GM18502 (cell line): ENCODE results near the gene TH.
"Not testable (repeated sequence)": the region's sequence is repeated elsewhere in the genome, so short reads cannot be mapped to it uniquely, and the experiment has no call there.

Experiments used
- ATAC-seq: cut with Tn5 transposase; IDR thresholded peaks from one replicate; pipeline ENCODE4 v1.9.1; 2021; ENCODE audit warnings: mild to moderate bottlenecking; ENCODE audit not compliant: unreplicated experiment, poor library complexity

The TH gene

DNA sequence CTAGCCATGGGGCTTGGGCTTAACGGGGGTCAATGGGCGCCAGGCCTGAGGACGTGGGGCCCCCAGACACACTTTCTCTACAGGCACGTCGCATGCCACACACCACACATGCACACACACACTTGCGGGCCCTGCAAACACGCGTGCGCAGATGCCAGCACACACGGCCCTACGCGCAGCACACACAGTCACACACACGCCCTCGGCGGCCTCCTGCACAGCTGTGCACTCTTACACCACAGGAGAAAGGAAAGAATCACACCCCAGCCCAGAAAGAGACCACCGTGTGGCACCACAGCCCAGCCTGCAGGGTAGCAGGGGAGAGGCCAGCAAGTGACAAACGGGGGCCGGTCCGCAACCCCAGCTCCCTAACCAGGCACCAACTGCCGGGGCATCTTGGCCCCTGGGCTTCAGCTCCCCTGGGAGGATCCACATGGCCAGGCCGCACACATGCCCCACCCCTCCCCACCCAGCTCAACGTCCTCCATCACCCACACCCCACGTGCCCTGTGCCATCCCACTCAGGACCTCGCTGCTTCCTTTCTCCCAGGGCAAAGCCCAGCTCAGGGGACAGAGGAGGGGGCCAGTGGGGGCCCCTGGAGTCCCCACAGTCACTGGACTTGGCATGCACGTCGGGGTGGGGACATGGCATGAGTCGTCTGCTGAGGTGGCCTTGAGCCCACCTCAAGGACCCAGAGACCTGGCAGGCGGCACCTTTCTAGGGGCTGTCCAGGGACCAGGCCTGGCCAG, 26.3 kb upstream of the TH start:
- ATAC-seq = no peak

DNA sequence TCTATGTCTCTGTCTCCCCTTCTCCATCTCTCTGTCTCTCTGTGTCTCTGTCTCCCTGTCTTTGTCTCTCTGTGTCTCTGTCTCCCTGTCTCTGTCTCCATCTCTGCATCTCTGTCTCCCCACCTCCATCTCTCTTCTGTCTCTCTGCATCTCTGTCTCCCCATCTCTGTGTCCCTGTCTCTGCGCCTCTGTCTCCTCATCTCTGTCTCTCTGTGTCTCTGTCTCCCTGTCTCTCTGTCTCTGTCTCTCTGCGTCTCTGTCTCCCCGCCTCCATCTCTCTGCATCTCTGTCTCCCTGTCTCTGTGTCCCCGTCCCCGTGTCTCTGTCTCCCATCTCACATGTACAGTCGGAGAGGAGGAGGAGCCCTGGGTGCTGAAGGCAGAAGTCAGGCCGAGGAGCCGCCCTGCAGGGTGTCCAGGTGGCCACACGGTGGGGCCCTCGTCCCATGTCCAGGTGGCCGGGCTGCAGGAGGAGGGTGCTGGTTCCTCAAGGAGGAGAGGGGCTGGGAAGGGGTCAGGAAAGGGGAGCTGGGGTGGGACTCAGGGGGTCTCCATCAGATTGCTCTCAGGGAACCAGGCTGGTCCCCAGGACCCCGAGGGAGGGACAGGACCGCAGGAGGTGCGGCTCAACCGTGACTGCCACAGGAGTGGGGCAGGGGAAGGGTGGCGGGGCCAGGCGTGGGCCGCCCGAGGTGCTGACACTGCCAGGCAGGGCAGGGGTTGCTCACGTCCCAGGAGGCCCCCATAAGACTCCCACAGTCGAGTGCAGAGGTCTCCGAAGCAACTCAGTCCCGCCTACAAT, 25.6 kb upstream of the TH start:
- no peak for ATAC-seq

DNA sequence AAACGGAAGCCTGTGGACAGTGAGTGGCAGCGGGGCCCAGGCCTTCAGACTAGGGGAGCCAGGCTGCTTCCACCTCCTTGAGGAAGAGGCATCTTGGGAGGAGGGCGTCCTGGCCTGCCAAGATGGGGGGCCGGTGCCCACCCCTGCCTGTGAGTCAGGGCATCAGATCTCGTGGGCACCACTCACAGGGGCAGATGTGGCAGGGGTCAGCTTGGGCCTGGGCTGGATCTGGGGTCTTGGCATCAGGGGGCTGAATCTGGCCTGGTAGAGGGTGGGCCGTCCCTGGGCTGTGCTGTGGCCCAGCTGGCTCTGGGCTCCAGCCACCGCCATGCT, 24.1 kb upstream of the TH start:
- no peak for ATAC-seq

DNA sequence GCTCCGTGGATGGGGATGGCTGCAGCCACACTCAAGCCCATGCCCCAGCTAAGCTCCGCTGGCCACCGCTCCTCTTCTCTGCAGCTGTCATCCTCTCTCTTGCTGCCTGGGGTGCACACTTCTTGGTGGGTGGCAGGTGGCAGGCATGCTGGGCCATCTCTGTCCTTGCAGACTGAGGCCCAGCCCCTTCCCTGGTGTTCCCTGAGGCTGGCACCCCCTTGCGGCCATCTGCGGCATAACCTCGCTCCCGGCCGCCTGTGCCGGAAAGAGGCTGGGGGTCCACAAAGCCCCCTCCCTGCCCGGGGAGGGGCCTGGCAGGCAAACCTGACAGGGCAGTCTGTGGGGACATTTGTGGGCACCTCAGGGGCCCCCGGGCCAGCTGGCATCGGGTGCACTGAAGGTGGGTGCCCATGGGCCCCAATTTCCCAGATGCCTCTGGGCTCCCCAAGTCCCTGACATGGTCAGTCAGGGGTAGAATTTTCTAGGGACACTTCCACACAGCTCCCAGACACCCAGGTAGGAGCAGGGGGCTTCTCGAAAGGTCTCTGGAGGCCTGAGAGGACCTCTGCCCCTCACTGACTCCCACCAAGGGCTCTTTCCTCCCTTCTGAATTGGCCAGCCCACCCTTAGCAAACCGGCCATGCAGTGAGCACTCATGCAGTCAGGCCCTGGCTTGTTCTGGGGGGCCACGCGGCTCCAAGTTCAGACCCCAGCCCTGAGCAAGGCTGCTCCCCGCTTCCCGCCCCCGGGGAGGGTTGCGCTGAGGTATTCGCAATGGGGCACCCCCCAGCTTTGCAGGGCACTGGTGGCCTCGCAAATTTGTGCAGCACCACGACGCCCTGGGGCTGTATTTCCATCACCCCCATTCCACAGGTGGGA, 23.5 kb upstream of the TH start:
- no peak for ATAC-seq

DNA sequence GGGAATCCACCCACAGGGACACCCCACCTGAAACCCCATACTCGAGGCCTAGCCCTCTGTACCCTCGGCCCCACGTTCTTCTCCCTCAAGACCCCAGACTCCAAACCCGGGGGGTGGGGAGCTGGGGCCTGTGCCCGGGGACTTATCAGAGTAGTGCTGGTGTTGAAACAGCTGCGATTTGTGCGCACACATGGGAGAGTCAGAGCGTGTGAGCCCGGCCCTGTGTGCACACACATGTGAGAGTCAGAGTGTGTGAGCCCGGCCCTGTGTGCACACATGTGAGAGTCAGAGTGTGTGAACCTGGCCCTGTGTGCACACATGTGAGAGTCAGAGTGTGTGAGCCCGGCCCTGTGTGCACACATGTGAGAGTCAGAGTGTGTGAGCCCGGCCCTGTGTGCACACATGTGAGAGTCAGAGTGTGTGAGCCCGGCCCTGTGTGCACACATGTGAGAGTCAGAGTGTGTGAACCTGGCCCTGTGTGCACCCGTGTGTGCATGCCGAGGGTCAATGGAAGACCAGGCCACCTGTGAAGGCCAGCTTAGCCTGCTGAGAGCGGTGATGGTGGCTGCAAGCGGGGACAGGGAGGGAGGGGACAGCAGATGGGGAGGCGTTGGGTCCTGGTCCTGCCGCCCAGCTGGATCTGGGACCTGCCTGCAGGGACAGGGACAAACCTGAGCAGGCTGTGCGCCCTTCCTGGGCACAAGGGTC, 22.4 kb upstream of the TH start:
- ATAC-seq = not testable (repeated sequence)

DNA sequence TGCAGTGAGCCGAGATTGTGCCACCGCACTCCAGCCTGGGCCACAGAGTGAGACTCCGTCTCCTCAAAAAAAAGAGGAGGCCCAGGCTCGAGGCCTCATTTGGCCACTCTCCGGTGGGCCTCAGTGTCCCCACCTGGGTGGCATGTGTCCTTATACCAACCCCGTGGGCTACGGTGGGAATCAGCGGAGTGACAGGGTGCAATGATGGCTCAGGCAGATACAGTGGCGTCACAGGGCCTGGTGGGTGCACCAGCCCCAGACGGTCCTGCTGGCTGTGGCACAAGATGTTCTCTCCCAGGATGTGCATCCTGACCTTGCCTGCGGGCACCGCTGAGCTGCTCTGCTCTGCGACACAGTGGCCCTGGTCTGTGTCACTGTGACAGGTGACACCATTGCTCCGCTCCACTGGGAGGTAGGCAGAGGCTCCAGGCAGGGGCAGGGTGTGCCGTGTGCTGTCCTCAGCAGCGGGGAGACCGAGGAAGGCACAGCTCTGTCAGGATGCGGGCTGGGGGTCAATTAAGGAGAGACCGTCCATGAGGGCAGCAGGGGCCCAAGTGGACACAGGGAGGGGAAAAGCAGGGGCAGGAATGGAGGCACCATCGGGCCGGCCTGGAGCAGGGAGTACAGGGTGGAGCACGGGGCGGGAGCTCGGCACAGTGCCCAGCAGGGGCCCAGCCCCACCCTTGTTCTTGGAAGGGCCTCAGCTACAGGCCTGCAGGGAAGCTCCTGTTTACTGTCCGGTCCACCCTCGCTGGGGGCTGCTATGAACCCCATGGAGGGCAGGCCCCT, 21.7 kb upstream of the TH start:
- ATAC-seq = no peak

DNA sequence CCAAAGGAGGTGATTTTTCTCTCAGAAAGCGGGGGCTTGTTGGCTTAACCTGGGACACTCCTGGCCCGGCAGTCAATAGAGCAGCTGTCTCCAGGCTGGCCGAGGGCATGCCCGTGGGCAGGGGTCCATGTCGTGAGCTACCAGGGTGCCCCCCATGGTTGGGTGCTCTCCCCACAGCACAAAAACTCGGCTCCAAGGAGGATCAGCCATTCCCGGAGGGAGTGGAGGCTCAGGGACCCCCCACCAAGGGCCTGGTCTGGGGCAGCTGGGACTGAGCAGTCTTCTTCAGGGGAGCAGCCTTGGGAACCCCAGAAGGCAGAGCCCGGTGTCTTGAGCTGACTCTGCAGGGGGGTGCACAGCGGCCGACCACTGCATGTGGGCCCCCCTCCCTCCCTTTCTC, 20.8 kb upstream of the TH start:
- no peak for ATAC-seq

DNA sequence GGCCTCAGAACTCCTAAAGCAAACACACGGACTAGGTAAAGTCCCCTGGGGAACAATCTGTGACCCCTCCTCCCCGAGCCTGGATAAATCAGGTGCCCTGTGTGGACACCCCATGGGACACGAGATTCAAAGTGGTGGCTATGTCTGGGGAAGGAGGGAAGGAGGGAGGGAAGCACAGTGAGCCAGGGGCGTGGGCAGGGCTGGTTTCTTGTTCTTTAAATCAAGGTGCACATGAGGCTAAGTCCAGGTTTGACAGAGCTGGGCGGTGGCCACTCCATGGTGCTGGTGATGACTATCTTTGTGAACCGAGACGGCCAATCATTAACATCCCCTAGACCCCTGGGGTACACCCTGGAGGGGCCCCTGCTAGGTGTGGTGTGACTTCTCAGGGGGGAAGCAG, 20.3 kb upstream of the TH start:
- no peak for ATAC-seq

DNA sequence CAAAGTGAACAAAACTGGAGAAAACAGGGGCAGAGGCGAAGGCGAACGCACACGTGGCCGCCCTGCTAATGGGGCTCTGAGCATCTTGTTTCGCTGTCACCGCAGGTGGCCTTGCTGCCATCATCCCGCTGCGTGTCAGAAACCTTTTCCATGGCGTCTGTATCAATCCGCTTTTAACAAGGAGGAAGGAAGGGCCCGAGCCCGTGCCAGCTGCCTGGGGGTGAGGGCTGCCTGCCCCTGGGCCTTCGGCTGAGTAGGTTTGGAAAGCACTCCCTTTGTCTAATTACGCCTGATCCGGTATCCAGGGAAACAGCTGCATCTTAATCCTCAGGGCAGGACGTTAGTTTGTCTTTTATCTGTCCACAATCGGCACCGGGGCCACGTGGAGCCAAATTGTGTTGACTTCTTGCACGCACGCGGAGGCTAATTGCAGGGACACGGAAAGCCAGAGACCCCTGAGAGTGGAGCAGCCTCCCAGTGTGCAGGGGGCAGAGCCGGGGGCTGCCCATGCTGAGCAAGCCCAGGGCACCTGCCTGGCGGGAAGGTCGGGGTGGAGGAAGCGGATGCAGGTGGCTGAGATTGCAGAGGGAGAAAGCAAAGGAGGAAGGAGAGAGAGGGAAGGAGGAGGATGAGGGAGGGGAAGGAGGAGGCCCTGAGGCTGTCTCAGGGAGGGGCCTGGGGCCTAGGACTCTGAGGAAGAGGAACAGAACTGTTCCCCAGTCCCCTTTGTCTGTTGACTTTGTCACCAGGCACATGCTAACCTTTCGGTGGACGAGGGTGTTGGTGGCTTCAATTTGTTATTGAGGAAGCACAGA, 19.2 kb upstream of the TH start:
- no peak for ATAC-seq

DNA sequence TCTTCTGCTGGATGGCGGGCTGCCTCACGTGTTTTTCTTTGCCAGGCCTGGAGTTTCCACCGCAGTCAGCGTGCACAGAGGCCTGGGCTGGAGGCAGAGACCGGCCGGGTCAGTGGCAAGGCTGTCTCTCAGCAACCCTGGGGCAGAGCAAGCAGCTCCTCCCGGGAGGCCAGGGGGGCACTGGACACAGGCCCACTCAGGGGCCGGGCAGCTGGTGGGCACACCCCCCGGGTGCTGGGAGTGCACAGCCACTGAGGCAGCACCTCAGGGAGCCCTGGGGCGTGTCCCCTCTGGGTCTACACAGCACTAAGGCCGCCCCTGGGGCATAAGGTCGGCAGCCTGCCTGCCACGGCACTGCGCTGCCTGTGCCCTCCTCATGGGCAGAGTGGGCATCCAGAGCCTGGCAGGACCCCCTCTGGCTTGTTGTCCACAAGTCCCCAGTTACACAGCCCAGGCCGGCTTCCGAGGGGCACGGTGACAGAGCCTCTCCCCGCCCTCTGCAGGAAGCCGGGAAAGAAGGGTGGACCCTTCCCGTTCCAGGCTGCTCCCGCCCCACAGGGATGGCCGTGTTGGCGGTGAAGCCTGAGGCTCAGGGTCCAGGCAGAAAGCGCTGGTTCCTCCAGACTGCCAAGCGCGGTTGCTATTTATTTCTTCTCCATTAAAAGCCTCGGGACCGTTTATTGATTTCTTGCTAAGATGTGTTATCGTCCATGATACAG, 18.5 kb upstream of the TH start:
- no peak for ATAC-seq

DNA sequence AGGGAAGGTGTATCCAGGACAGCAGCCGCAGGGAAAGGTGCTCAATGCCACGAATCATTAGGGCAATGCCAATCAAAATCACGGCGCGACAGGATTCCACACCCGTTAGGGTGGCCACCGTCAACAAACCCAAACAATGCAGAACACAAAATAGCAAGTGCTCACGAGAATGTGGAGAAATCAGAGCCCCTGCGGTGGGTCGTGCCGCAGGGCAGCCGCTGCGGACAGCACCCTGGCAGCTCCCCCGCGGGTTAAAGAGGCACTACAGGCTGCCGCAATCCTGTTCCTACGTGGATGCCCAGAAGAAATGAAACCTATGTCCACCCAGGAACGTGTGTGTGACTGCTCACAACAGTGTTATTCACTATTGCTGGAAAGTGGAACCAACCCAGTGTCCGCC, 17.1 kb upstream of the TH start:
- ATAC-seq = no peak

DNA sequence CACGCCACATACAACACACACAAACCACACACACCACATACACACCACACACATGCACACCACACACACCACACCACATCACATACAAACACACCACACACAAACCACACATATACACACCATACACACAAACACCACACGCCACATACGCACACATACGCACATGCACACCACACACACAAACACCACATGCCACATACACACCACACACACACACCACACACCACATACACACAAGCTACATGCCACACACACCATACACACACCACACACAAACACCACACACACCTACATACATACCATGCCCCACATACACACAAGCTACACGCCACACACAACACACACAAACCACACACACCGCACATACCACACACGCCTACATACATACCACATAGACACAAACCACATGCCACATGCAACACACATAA, 15.7 kb upstream of the TH start:
- no peak for ATAC-seq

DNA sequence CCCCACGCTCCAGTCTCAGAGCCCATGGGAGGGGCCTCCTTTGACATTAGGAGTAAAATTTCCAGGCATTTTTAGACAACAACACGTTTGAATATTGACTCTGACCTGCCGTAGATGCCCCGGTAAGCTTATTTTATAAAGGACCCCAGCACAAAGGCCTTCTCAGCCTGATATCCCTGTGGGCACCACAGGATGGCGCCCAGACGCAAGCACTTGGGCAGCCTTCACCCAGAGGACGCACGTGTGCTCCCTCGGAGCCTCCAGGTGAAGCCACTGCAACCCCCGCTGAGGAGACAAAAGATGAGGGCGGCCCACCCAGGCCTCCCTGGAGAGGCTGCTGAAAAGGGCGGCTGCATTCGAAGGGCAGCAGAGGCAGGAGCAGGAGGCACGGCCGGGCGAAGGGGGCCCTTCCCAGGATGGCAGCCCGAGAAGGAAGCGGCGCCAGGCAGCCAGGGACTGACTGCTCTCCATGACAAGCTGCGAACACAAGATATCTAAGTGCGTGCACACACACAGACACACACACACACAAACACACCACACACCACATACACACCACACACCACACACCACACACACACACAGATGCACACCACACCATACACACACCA, 15.2 kb upstream of the TH start:
- no peak for ATAC-seq

DNA sequence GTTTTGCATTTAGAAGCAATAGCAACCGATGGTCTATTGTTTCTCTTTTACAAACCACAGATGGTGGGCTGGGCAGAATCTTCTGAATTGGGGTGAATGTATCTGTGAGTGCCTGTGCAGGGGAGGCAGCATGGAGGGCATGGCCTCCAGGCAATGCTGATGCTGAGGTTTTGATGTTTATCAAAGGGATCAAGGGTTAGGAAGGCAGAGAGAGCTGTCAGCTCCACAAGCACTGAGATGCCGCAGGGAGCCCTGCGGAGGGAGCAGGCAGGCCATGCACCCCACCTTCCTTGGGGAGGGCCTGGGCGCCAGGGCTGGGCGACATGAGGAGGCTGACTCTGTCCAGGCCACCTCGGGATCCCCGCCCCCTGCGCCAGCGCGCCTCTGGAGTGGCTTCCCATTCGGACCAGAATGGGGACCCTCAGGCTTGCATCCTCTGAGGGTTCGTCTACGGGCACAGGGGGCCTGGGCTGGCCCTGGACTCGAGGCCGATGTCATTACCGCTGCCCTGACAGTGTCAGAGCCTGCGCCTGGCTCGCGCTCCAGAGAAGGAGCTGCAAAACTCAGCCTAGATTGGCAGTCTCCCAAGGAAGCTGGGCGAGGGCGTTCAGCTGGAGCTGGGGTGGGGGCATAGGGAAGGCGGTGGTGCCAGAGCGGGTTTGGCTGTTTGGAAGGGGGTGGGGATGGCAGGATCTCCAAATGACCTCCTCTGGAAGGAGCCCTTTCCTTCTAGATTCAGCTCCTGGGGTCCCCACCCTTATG, 13.9 kb upstream of the TH start:
- ATAC-seq = no peak

DNA sequence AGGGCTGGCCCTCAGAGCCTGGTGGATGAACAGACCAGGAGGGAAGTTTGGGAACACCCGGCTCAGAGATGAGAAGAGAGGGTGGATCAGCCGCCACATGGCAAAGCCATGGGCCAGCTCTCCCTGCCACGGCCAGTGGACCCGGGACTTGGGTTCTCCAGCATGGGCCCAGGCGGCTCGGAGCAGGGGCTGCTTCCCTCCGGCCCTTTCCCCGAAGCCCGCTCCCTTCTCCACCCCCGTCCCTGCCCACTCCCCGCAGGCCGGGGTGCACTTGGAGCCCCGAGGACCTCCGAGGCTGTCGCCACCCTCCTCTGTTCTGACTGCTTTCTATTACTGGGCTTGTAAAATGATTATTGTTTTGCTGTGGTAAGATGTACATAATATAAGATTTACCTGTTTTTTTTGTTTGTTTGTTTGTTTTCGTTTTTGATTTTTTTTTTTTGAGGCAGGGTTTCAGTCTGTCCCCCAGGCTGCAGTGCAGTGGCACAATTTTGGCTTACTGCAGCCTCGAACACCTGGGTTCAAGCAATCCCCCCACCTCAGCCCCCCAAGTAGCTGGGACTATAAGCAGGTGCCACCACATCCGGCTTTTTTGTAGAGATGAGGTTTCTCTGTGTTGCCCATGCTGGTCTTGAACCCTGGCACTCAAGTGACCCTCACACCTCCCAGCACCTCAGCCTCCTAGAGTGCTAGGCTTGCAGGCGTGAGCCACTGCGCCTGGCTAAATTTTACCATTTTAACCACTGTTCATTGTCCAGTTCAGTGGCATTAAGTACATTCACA, 11.3 kb upstream of the TH start:
- ATAC-seq = no peak

DNA sequence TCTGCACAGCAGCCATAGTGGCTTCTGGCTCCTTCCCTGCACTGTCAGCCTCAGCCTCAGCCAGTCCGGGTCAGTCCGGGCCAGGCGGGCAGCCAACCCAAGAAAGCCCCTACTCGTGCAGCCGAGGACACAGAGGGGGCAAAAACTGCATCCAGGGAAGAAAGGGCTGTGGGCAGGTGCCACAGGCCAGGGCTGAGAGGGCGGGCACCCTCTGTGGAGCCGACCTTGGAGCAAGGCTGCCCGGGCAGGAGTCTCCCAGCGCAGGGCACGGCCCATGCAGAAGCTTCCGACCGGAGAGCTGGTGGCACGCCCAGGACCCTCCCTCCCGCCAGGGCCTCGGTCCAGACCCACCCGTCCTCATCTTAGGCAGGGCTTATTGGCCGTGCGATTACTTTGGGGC, 10.5 kb upstream of the TH start:
- no peak for ATAC-seq
